GM19455 (cell line): ENCODE measurements around the gene ZNF799.
"Not testable (repeated sequence)": the region's sequence is repeated elsewhere in the genome, so short reads cannot be mapped to it uniquely, and the experiment has no call there.

Source experiments
- ATAC-seq: cut with Tn5 transposase; IDR thresholded peaks from one replicate; pipeline ENCODE4 v1.9.1; 2021; ENCODE audit not compliant: unreplicated experiment

Gene ZNF799

GRCh38 chr19:12364391-12365235 is 36.5 kb downstream of the ZNF799 start:
- ATAC-seq: no peak

DNA sequence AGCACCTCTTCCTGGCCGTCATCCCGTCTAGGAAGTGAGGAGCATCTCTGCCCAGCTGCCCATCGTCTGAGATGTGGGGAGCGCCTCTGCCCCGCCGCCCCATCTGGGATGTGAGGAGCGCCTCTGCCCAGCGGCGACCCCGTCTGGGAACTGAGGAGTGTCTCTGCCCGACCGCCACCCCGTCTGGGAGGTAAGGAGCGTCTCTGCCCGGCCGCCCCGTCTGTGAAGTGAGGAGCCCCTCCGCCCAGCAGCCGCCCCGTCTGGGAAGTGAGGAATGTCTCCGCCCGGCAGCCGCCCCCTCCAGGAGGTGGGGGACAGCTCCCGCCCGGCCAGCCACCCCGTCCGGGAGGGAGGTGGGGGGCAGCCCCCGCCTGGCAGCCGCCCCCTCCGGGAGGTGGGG is 38.8 kb downstream of the ZNF799 start:
- ATAC-seq: not testable (repeated sequence)

GRCh38 chr19:12353375-12353774 is 47.7 kb downstream of the ZNF799 start:
- no peak for ATAC-seq

GRCh38 chr19:12350890-12351197 is 50.2 kb downstream of the ZNF799 start:
- no peak for ATAC-seq

- no peak for ATAC-seq
Observed at GRCh38 chr19:12350185-12350889, 50.7 kb downstream of the ZNF799 start.

GRCh38 chr19:12346896-12347295 is 54.2 kb downstream of the ZNF799 start:
- no peak for ATAC-seq

GRCh38 chr19:12345197-12345596 is 55.9 kb downstream of the ZNF799 start:
- ATAC-seq: no peak
